ENCODE data around the gene LTBP1.

The LTBP1 gene

DNA sequence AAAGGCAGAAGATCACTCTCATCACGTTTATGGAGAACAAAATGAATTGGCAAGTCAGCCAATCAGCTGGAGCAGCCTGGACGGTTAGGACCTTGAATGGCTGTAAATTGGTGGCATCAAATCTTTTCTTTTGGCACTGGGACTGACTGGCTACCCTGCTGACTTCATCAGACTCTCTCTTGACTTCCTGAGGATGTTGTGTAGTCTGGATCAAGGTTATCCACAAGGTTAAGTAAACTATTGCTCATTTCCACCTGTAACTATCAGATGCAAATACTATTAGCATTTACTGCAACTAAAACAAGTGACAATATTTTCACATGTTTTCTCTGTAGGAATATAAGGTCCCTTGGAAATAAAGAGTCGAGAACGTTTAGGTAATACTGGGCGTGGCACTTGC is 395.4 kb downstream of the LTBP1 start:
- H3K36me3 Mint-ChIP-seq (ENCODE audit: low read depth): peaks cover 8% of the 10 kb centered on the region
- no peak overlapping the region for H3K27ac Mint-ChIP-seq
- no peaks in the 10 kb centered on the region for H3K4me1 Mint-ChIP-seq
- TF ChIP-seq, protein P1, sequence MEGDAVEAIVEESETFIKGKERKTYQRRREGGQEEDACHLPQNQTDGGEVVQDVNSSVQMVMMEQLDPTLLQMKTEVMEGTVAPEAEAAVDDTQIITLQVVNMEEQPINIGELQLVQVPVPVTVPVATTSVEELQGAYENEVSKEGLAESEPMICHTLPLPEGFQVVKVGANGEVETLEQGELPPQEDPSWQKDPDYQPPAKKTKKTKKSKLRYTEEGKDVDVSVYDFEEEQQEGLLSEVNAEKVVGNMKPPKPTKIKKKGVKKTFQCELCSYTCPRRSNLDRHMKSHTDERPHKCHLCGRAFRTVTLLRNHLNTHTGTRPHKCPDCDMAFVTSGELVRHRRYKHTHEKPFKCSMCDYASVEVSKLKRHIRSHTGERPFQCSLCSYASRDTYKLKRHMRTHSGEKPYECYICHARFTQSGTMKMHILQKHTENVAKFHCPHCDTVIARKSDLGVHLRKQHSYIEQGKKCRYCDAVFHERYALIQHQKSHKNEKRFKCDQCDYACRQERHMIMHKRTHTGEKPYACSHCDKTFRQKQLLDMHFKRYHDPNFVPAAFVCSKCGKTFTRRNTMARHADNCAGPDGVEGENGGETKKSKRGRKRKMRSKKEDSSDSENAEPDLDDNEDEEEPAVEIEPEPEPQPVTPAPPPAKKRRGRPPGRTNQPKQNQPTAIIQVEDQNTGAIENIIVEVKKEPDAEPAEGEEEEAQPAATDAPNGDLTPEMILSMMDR (IDR thresholded peaks at IDR 0.05; ENCODE audit: unreplicated experiment in 3 of 3): no peak
- H3K27me3 Mint-ChIP-seq (ENCODE audit: low read depth): no peaks in the 10 kb centered on the region
- no peak overlapping the region for H3K4me3 Mint-ChIP-seq
- H3K9me3 Mint-ChIP-seq: no peaks in the 10 kb centered on the region

DNA sequence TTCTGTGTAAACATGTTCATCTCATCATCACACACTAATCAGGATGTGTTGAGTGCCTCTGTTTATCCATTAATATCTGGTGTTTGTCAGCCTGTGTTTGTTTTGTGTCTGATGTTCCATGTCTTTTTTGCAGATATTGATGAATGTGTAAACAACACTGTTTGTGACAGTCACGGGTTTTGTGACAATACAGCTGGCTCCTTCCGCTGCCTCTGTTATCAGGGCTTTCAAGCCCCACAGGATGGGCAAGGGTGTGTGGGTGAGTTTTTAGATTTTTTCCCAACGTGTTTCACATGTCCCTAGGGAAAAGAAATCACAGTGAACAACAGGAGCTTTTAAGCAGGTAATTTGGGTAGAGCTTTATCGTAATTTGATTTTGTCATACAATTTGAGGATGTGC is 396.0 kb downstream of the LTBP1 start:
- Mint-ChIP-seq H3K9me3 (no peaks in the 10 kb centered on the region), H3K4me3 (no peak overlapping the region), H3K27ac (no peak overlapping the region)

DNA sequence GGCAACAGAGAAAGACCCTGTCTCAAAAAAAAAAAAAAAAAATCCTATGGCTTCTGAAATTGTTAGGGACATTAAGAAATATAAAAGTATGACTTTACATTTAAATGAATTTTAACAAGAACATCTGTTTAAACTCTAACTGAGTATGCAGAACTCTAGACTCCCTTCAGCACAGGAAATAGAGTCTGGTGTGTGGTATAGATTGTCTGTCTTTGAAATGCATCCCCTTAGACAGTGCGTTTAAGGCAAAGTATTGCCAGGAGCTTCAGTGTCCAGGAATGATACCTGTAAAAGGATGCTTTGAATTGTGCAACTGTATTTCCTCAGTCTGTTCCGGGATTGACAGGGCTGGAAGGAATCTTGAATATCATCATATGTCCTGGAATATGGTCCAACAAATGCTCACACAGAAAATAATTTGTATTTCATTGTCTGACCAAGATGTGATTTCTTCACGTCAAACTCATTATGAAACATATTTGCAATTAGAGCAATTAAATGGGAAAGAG is 396.7 kb downstream of the LTBP1 start:
- H3K4me1 Mint-ChIP-seq: peaks cover 6% of the 10 kb centered on the region
- H3K36me3 Mint-ChIP-seq (ENCODE audit: low read depth): peaks cover 20% of the 10 kb centered on the region
- H3K9me3 Mint-ChIP-seq: no peaks in the 10 kb centered on the region
- H3K27me3 Mint-ChIP-seq (ENCODE audit: low read depth): no peaks in the 10 kb centered on the region
- no peak overlapping the region for H3K27ac Mint-ChIP-seq
- no peak overlapping the region for H3K4me3 Mint-ChIP-seq
- TF ChIP-seq, protein P1 (IDR thresholded peaks at IDR 0.05; ENCODE audit: unreplicated experiment in 3 of 3): no peak

More for the DNA sequence above, 396.0 kb downstream of the LTBP1 start:
- TF ChIP-seq, protein P1 (IDR thresholded peaks at IDR 0.05; ENCODE audit: unreplicated experiment in 3 of 3): no peak
- Mint-ChIP-seq H3K27me3 (ENCODE audit: low read depth) (no peaks in the 10 kb centered on the region), H3K4me1 (peaks cover 5% of the 10 kb centered on the region), H3K36me3 (ENCODE audit: low read depth) (peaks cover 14% of the 10 kb centered on the region)

DNA sequence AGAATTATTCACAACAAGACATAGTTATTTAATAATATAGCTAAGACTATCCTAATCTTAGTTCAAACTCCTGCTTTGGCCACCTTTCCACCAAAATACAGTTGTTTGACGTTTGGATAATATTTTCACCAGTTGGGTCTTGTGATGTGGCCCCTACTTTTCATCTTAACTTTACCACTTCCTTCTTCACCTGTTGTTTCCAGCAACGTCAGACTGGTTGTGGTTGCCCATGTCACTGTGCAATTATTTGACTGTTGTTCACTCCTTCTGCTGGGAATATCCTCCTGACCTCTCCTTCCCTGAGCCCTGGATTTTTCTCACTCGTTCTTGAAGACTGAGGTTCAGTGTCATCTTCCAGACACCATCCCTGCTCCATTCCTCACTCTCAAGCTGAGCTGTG is 397.5 kb downstream of the LTBP1 start:
- no peak overlapping the region for H3K27ac Mint-ChIP-seq
- TF ChIP-seq, protein P1 (IDR thresholded peaks at IDR 0.05; ENCODE audit: unreplicated experiment in 3 of 3): no peak
- no peaks in the 10 kb centered on the region for H3K27me3 Mint-ChIP-seq (ENCODE audit: low read depth)
- peaks cover 19% of the 10 kb centered on the region for H3K36me3 Mint-ChIP-seq (ENCODE audit: low read depth)
- H3K9me3 Mint-ChIP-seq: no peaks in the 10 kb centered on the region
- H3K4me1 Mint-ChIP-seq: peaks cover 6% of the 10 kb centered on the region
- H3K4me3 Mint-ChIP-seq: no peak overlapping the region

DNA sequence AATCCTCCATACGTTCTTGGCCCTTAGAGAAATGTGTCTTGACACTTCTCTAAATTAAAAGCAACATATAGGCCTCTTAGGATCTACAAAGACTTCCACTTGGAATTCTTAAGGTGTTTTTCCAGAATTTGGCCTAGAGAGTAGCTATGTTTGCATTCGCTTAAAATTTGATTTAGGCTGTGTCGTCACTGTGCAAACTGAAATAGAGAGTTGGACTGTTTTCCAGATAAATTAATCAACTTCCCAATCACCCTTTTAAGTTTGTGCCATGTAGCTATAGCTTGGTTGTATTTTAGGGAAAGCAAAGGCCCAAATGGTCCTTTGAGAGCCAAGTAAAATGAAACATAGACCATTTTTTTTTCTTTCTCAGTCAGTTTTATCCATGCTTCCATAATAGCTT is 401.1 kb downstream of the LTBP1 start:
- Mint-ChIP-seq H3K27me3 (ENCODE audit: low read depth) (no peaks in the 10 kb centered on the region), H3K36me3 (ENCODE audit: low read depth) (peaks cover 29% of the 10 kb centered on the region), H3K27ac (peak overlapping the region in 2 of 3 experiments; percentile 63 to 69), H3K9me3 (no peaks in the 10 kb centered on the region), H3K4me3 (no peak overlapping the region), H3K4me1 (peaks cover 6% of the 10 kb centered on the region)
- TF ChIP-seq, protein P1 (IDR thresholded peaks at IDR 0.05; ENCODE audit: unreplicated experiment in 3 of 3): no peak

DNA sequence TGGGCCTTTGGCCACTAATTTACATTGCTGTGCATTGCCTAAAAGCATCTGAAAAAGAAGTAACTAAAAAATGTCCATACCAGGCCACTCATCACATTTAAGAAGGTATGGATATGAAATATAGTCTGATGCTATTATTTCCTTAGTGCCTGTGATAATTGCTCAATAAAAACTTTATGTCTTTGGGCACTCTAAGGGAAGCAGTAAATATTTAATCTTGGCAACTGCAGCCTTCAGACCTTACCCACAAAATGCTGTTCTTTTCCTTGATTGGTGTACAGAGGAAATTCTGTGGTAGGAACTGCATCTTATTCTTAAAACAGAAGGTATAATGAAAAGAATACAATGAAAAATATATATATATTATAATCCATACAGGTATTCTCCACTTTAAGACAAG is 403.9 kb downstream of the LTBP1 start:
- Mint-ChIP-seq H3K4me3 (no peak overlapping the region), H3K27me3 (ENCODE audit: low read depth) (no peaks in the 10 kb centered on the region), H3K27ac (no peak overlapping the region), H3K9me3 (peaks cover 6% of the 10 kb centered on the region), H3K4me1 (peaks cover 6% of the 10 kb centered on the region), H3K36me3 (ENCODE audit: low read depth) (peaks cover 43% of the 10 kb centered on the region)
- TF ChIP-seq, protein P1 (IDR thresholded peaks at IDR 0.05; ENCODE audit: unreplicated experiment in 3 of 3): no peak

All from nephron (organoid).